Body of pancreas (tissue), 4 donors: ENCODE measurements around the gene RPS6KB2. TPM values are rescaled to one million over a fixed set of nuclear protein-coding genes. Genes with fewer than 3 reads are reported as not detected.

Source experiments
- ATAC-seq: fragments of 150-250 bp; one replicate; pipeline ENCODE4 v1.9.1; 2016
- DNase-seq, 4 donors: peaks; one replicate each; pipeline ENCODE4 v3.0.0-alpha.2; 2019
- H3K27ac ChIP-seq, 4 donors: fragments of 200-600 bp; sonication (generic); 1 replicate in 3 of 4; 2 replicates in 1 of 4; pipeline versions ENCODE4 v1.5.1 to v1.6.1; 2016 to 2019; ENCODE audit warnings: mild to moderate bottlenecking in 1 of 4, mixed read lengths in 1 of 4, moderate library complexity in 1 of 4
- H3K27me3 ChIP-seq, 2 donors: fragments of 200-600 bp; sonication (generic); one replicate each; pipeline ENCODE4 v1.6.0; 2016; ENCODE audit warnings: mild to moderate bottlenecking in 1 of 2
- H3K36me3 ChIP-seq, 2 donors: fragments of 200-600 bp; sonication (generic); replicated peaks in 1 of 2; 2 replicates each; pipeline ENCODE4 v1.5.1; 2016; ENCODE audit warnings: low read depth in 2 of 2; ENCODE audit not compliant: insufficient read depth in 1 of 2
- H3K4me1 ChIP-seq: fragments of 200-600 bp; sonication (generic); one replicate; pipeline ENCODE4 v1.6.0; 2016
- H3K4me3 ChIP-seq, 2 donors: fragments of 200-600 bp; sonication (generic); 1 replicate in 1 of 2; 2 replicates in 1 of 2; pipeline ENCODE4 v1.5.1; 2016 to 2019
- H3K9me3 ChIP-seq, 3 donors: fragments of 200-600 bp; sonication (generic); 1 replicate in 2 of 3; 2 replicates in 1 of 3; pipeline ENCODE4 v1.5.1; 2016
- CTCF ChIP-seq, 7 experiments: fragments of 450-650 bp in 4 of 7; fragments of 200-600 bp in 3 of 7; sonication (generic) in 3 of 7; IDR thresholded peaks; one replicate each; pipeline ENCODE4 v1.5.1; 2016 to 2019; ENCODE audit warnings: antibody characterized with exemption in 7 of 7
- POLR2A ChIP-seq, 3 donors: fragments of 450-650 bp; IDR thresholded peaks; one replicate each; pipeline ENCODE4 v1.6.1; 2016; ENCODE audit warnings: antibody characterized with exemption in 3 of 3, mild to moderate bottlenecking in 2 of 3
- WGBS, 2 donors: methylation state at CpG; one replicate each; pipeline ENCODE4 v1.1.5; 2017; 5-methylcytosine and 5-hydroxymethylcytosine counted together
- intact Hi-C: fragments of 100-400 bp; cut with DNase I; formaldehyde crosslinking; loops from one replicate; pipeline ENCODE4 v1.15.1; 2023
- total RNA-seq, 2 donors: library from RNA; depleted of rRNA; stranded (reverse); fragments of >200 nt; gene quantifications; one replicate each; pipeline ENCODE4 v1.1.0, GENCODE V29; 2016

The RPS6KB2 gene
- total RNA-seq, 2 donors from 2014 or later: 34.9 to 36.1 TPM

GRCh38 chr11:67434395-67434881 is 6.1 kb downstream of the RPS6KB2 start:
- TF ChIP-seq POLR2A (IDR thresholded peaks at IDR 0.05) (no peak), CTCF (IDR thresholded peaks at IDR 0.05) (no peak)
- no peak overlapping the region for H3K4me3 ChIP-seq
- intact Hi-C loops: no loop called here

GRCh38 chr11:67435031-67435726 is 6.9 kb downstream of the RPS6KB2 start:
- intact Hi-C loops: no loop called here
- WGBS, 2 donors: 83 to 84% methylated on average over 15 to 26 of the region's 26 CpGs
- TF ChIP-seq CTCF (IDR thresholded peaks at IDR 0.05) (no peak), POLR2A (IDR thresholded peaks at IDR 0.05) (no peak)
- no peak for DNase-seq
- no peak for ATAC-seq
- Histone ChIP-seq H3K27ac (no peak overlapping the region), H3K27me3 (no peaks in the 10 kb centered on the region), H3K9me3 (no peaks in the 10 kb centered on the region), H3K36me3 (peaks cover 0 to 4% of the 10 kb centered on the region in 2 donors), H3K4me1 (peaks cover 2% of the 10 kb centered on the region), H3K4me3 (no peak overlapping the region)

More at GRCh38 chr11:67434395-67434881, 6.1 kb downstream of the RPS6KB2 start:
- no peak overlapping the region for H3K27ac ChIP-seq
- 74 to 92% methylated on average over 6 to 20 of the region's 23 CpGs for WGBS, 2 donors
- no peaks in the 10 kb centered on the region for H3K27me3 ChIP-seq
- no peak for DNase-seq
- no peak for ATAC-seq
- peaks cover 0 to 4% of the 10 kb centered on the region in 2 donors for H3K36me3 ChIP-seq
- no peaks in the 10 kb centered on the region for H3K9me3 ChIP-seq
- H3K4me1 ChIP-seq: peaks cover 9% of the 10 kb centered on the region

GRCh38 chr11:67435727-67436458 is 7.6 kb downstream of the RPS6KB2 start:
- Histone ChIP-seq H3K4me3 (no peak overlapping the region), H3K27ac (no peak overlapping the region), H3K9me3 (no peaks in the 10 kb centered on the region), H3K36me3 (peaks cover 0 to 4% of the 10 kb centered on the region in 2 donors), H3K4me1 (no peaks in the 10 kb centered on the region), H3K27me3 (no peaks in the 10 kb centered on the region)
- 91% methylated on average over 21 to 30 of the region's 38 CpGs for WGBS, 2 donors
- ATAC-seq (no peak), DNase-seq (no peak)
- TF ChIP-seq POLR2A (IDR thresholded peaks at IDR 0.05) (no peak), CTCF (IDR thresholded peaks at IDR 0.05) (no peak)
- intact Hi-C loops: no loop called here

- WGBS, 2 donors: 46 to 69% methylated on average over 6 of the region's 6 CpGs
- no peak for TF ChIP-seq CTCF (IDR thresholded peaks at IDR 0.05)
- no peak for TF ChIP-seq POLR2A (IDR thresholded peaks at IDR 0.05)
- Histone ChIP-seq H3K27me3 (no peaks in the 10 kb centered on the region), H3K9me3 (no peaks in the 10 kb centered on the region), H3K4me1 (no peaks in the 10 kb centered on the region), H3K4me3 (no peak overlapping the region), H3K36me3 (peaks cover 0 to 4% of the 10 kb centered on the region in 2 donors), H3K27ac (no peak overlapping the region)
- intact Hi-C loops: no loop called here
- no peak for ATAC-seq
- no peak for DNase-seq
Observed at GRCh38 chr11:67436459-67437081, 8.3 kb downstream of the RPS6KB2 start.
